HepG2 (cell line): Measurements from ENCODE around the gene SEC16A. TPM values are rescaled to one million over a fixed set of nuclear protein-coding genes. Genes with fewer than 3 reads are reported as not detected.

Experiments used
- CREB3 ChIP-seq: sonication (generic); formaldehyde crosslinking; IDR thresholded peaks from 2 replicates; pipeline ENCODE4 v1.5.0; 2020; ENCODE audit warnings: missing genetic modification reagents
- NFYB ChIP-seq: sonication (generic); formaldehyde crosslinking; IDR thresholded peaks from 2 replicates; pipeline ENCODE4 v1.4.0; 2020; ENCODE audit warnings: missing genetic modification reagents
- RNF2 ChIP-seq: fragments of 450-650 bp; conservative IDR thresholded peaks from 2 replicates; pipeline ENCODE4 v1.6.1; 2016; ENCODE audit warnings: low read depth
- SALL1 ChIP-seq: sonication (generic); formaldehyde crosslinking; IDR thresholded peaks from 2 replicates; pipeline ENCODE4 v1.8.0; 2022; ENCODE audit warnings: mild to moderate bottlenecking, missing genetic modification reagents
- SAP130 ChIP-seq: IDR thresholded peaks from 2 replicates; pipeline ENCODE4 v1.6.1; 2016; ENCODE audit warnings: low read depth
- SATB2 ChIP-seq: sonication (generic); formaldehyde crosslinking; IDR thresholded peaks from 2 replicates; pipeline ENCODE4 v1.5.0; 2020; ENCODE audit warnings: missing genetic modification reagents
- TFDP2 ChIP-seq: sonication (generic); formaldehyde crosslinking; IDR thresholded peaks from 2 replicates; pipeline ENCODE4 v1.4.0; 2020; ENCODE audit warnings: missing genetic modification reagents
- ZNF160 ChIP-seq: sonication (generic); formaldehyde crosslinking; IDR thresholded peaks from 2 replicates; pipeline ENCODE4 v1.8.0; 2022; ENCODE audit warnings: mild to moderate bottlenecking, inconsistent platforms, missing genetic modification reagents
- ZNF598 ChIP-seq: sonication (generic); formaldehyde crosslinking; IDR thresholded peaks from 2 replicates; pipeline ENCODE4 v1.5.1; 2020; ENCODE audit warnings: mild to moderate bottlenecking, missing genetic modification reagents, borderline replicate concordance
- polyA plus RNA-seq, 8 experiments: library from polyadenylated mRNA; depleted of rRNA in 3 of 8; stranded (reverse) in 7 of 8; unstranded in 1 of 8; fragments of >200 nt; fragmentation: Illumina TruSeq in 4 of 8; extraction: Trizol in 4 of 8; gene quantifications; 2 replicates each; pipeline versions ENCODE4 v1.2.1 to v1.2.3, GENCODE V29; 2011 to 2016; ENCODE audit warnings: low read depth in 4 of 8, missing spikeins in 1 of 8, mixed read lengths in 1 of 8; ENCODE audit not compliant: insufficient read depth in 1 of 8
- total RNA-seq, 5 experiments: library from RNA; depleted of rRNA; stranded (reverse); fragments of >200 nt; fragmentation: Illumina TruSeq; extraction: Trizol; gene quantifications; 2 replicates each; pipeline ENCODE4 v1.2.3, GENCODE V29; 2016; ENCODE audit warnings: low read depth in 1 of 5
- TF ChIP-seq, protein P1 (sequence below): sonication (generic); formaldehyde crosslinking; conservative IDR thresholded peaks from 2 replicates; pipeline ENCODE4 v1.8.0; 2022; ENCODE audit warnings: low read depth, missing genetic modification reagents
- TF ChIP-seq, protein P2 (sequence below): sonication (generic); formaldehyde crosslinking; IDR thresholded peaks from 2 replicates; pipeline ENCODE4 v1.4.0; 2020; ENCODE audit warnings: missing genetic modification reagents

SEC16A gene
- total and polyA plus RNA-seq, 2 of the 13 experiments (the other 11 are each of a cell fraction or from before 2014, with no cell fraction given), result 15.9 to 18.9 TPM

DNA sequence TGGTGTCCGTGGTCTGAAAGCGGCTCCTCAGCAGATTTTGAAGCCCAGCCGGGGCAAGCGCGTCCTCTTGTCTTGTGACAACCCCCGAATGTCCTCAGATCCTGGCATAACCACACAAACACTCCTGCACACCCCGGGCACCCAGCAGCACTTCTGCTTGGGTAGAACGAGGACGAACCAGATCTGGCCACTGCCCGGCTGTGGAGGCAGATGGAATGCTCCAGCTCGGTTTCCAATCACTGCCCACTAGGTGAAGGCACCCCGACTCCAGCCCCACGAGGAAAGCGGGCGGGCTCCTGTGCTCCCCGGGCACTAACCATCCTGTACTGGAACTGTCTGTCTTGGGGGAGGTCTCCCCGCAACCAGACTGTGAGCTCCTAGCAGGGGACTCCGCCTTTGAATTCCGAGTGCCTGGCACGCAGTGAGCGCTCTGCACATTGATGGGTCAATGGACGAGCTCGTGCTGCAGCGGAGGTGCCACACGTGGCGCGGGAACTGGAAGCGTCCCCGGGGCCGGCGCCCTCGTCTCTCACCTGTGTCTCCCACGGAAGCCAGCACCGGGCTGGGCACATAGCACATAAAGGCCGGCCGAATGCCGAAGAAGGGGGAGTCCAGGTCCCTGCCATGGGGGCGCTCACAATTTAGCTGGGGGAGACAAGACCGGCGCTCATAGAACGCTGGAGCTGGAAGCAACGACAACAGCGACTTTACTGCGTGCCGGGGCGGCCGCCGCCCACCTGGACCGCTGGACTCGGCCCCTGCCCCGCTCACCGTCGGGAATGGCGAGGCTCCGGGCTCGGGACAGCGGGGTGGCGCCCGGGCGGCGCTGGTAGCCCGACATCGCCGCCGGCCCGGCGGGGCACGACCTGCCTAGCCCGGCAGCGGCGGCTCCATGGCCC, 73.0 kb downstream of the SEC16A start (continued):
- TF ChIP-seq CREB3 (peak; percentile 72; the same call in 1 of the 2 replicates), SAP130 (CRISPR knock-in tag) (peak; percentile 43; the same call in 1 of the 2 replicates), ZNF160 (CRISPR knock-in tag) (peak; percentile 76; the same call in 1 of the 2 replicates), RNF2 (peak; percentile 95), NFYB (CRISPR knock-in tag) (0 out of 2 replicates have a peak, but pooled peaks have one; percentile 13), ZNF598 (peak; percentile 27; the same call in 1 of the 2 replicates), SALL1 (CRISPR knock-in tag) (peak; percentile 26; the same call in 1 of the 2 replicates), TFDP2 (CRISPR knock-in tag) (peak; percentile 45; the same call in 1 of the 2 replicates), SATB2 (CRISPR knock-in tag) (peak; percentile 85; the same call in 1 of the 2 replicates)
- TF ChIP-seq, protein P1, sequence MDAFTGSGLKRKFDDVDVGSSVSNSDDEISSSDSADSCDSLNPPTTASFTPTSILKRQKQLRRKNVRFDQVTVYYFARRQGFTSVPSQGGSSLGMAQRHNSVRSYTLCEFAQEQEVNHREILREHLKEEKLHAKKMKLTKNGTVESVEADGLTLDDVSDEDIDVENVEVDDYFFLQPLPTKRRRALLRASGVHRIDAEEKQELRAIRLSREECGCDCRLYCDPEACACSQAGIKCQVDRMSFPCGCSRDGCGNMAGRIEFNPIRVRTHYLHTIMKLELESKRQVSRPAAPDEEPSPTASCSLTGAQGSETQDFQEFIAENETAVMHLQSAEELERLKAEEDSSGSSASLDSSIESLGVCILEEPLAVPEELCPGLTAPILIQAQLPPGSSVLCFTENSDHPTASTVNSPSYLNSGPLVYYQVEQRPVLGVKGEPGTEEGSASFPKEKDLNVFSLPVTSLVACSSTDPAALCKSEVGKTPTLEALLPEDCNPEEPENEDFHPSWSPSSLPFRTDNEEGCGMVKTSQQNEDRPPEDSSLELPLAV (CRISPR knock-in tag), result peak; percentile 66; the same call in 1 of the 2 replicates
- TF ChIP-seq, protein P2, sequence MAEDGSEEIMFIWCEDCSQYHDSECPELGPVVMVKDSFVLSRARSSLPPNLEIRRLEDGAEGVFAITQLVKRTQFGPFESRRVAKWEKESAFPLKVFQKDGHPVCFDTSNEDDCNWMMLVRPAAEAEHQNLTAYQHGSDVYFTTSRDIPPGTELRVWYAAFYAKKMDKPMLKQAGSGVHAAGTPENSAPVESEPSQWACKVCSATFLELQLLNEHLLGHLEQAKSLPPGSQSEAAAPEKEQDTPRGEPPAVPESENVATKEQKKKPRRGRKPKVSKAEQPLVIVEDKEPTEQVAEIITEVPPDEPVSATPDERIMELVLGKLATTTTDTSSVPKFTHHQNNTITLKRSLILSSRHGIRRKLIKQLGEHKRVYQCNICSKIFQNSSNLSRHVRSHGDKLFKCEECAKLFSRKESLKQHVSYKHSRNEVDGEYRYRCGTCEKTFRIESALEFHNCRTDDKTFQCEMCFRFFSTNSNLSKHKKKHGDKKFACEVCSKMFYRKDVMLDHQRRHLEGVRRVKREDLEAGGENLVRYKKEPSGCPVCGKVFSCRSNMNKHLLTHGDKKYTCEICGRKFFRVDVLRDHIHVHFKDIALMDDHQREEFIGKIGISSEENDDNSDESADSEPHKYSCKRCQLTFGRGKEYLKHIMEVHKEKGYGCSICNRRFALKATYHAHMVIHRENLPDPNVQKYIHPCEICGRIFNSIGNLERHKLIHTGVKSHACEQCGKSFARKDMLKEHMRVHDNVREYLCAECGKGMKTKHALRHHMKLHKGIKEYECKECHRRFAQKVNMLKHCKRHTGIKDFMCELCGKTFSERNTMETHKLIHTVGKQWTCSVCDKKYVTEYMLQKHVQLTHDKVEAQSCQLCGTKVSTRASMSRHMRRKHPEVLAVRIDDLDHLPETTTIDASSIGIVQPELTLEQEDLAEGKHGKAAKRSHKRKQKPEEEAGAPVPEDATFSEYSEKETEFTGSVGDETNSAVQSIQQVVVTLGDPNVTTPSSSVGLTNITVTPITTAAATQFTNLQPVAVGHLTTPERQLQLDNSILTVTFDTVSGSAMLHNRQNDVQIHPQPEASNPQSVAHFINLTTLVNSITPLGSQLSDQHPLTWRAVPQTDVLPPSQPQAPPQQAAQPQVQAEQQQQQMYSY (CRISPR knock-in tag), result peak; percentile 51; the same call in 1 of the 2 replicates
- TF ChIP-seq, all 625 proteins: peak for 118
